A673 (cell line): ENCODE results near the gene DET1. TPM values are rescaled to one million over a fixed set of nuclear protein-coding genes. Genes with fewer than 3 reads are reported as not detected.

Source experiments
- BruUV-seq: library from RNA; stranded (reverse); fragments of 400-500 nt; replicated peaks from 2 replicates; lab custom pipeline; 2021; lab: Mats Ljungman, UMichigan
- CTCF ChIA-PET: fragments of 300-600 bp; sonication (Branson Sonifier 250); formaldehyde crosslinking; loops from one replicate; lab custom pipeline; 2022; ENCODE audit warnings: antibody characterized with exemption; lab: Charles Lee
- POLR2A ChIA-PET: fragments of 300-600 bp; sonication (Branson Sonifier 250); formaldehyde crosslinking; loops from one replicate; lab custom pipeline; 2022; ENCODE audit warnings: antibody characterized with exemption; ENCODE audit not compliant: low non-redundant PET; lab: Charles Lee
- DNase-seq: peaks from one replicate; pipeline ENCODE4 v3.0.0-alpha.2; 2015; ENCODE audit warnings: low spot score
- H3K27ac ChIP-seq: fragments of 200-600 bp; sonication (generic); 2 replicates; pipeline ENCODE4 v1.5.1; 2016; ENCODE audit warnings: mixed run types, low read depth, mild to moderate bottlenecking, mixed read lengths, antibody characterized with exemption, low read length; ENCODE audit not compliant: poor library complexity, severe bottlenecking
- H3K27me3 ChIP-seq: fragments of 200-600 bp; sonication (generic); replicated peaks from 2 replicates; pipeline ENCODE4 v1.6.1; 2017; ENCODE audit warnings: mixed run types, low read depth, mild to moderate bottlenecking, mixed read lengths, antibody characterized with exemption, low read length; ENCODE audit not compliant: insufficient read depth, poor library complexity
- H3K36me3 ChIP-seq: fragments of 200-600 bp; sonication (generic); 2 replicates; pipeline ENCODE4 v1.6.1; 2016; ENCODE audit warnings: mixed run types, mild to moderate bottlenecking, mixed read lengths, antibody characterized with exemption, low read length; ENCODE audit not compliant: insufficient read depth, poor library complexity, severe bottlenecking
- H3K4me1 ChIP-seq: fragments of 200-600 bp; sonication (generic); 2 replicates; pipeline ENCODE4 v1.6.1; 2017; ENCODE audit warnings: mixed run types, mild to moderate bottlenecking, mixed read lengths, antibody characterized with exemption, low read length; ENCODE audit not compliant: insufficient read depth, poor library complexity, severe bottlenecking
- H3K4me3 ChIP-seq: fragments of 200-600 bp; sonication (generic); 2 replicates; pipeline ENCODE4 v1.5.1; 2016; ENCODE audit warnings: low read depth, mixed run types, mild to moderate bottlenecking, mixed read lengths, low read length; ENCODE audit not compliant: poor library complexity, severe bottlenecking
- H3K9me3 ChIP-seq: fragments of 200-600 bp; sonication (generic); 2 replicates; pipeline ENCODE4 v1.6.1; 2016; ENCODE audit warnings: mixed run types, low read depth, mild to moderate bottlenecking, mixed read lengths, antibody characterized with exemption, low read length; ENCODE audit not compliant: poor library complexity, severe bottlenecking
- EZH2 ChIP-seq: fragments of 200-600 bp; sonication (generic); IDR thresholded peaks from 2 replicates; pipeline ENCODE4 v1.6.1; 2017; ENCODE audit warnings: borderline replicate concordance, low read depth, mild to moderate bottlenecking, mixed read lengths, antibody characterized with exemption, low read length; ENCODE audit not compliant: poor library complexity, severe bottlenecking
- intact Hi-C: fragments of 100-400 bp; cut with micrococcal nuclease; formaldehyde crosslinking; loops from one replicate; pipeline ENCODE4 v1.10.0; 2022; ENCODE audit not compliant: unreplicated experiment
- total RNA-seq: library from RNA; stranded (reverse); gene quantifications from 2 replicates; pipeline ENCODE4 v1.2.3, GENCODE V29; 2021
- TF ChIP-seq, protein P1 (sequence below): fragments of 300-800, 200-600 bp; sonication (generic); conservative IDR thresholded peaks from 2 replicates; pipeline ENCODE4 v1.5.1; 2017; ENCODE audit warnings: low read depth, mild to moderate bottlenecking, antibody characterized with exemption, low read length, moderate library complexity, mixed read lengths

Gene DET1
- total RNA-seq, 1 experiment from 2014 or later: 7.7 TPM

DNA sequence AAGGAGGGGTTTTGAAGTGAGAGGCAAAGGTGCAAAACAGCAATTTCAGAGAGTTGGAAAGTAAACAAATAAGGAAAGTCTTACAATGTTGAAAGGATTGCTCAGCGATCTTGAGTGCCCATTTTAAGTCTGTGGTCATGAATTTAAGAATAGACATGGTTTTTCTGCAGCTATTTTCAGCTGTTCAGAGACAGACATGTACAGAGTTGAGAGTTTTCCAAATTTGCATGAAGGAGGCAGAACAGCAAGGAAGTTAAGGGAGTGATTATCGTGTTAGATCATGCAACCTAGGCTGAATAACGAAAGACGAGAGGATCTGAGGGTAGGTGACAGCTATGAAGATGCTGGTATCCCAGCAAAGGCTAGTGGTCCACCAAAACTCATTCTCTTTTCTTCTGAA is 37.2 kb downstream of the DET1 start:
- no peaks in the 10 kb centered on the region for H3K4me1 ChIP-seq
- no peak overlapping the region for H3K27ac ChIP-seq
- BruUV-seq: no TSS peak
- no peak overlapping the region for H3K4me3 ChIP-seq
- DNase-seq: no peak
- H3K9me3 ChIP-seq: no peaks in the 10 kb centered on the region
- intact Hi-C loops: no loop called here
- ChIA-PET POLR2A (no interaction called here), CTCF (no interaction called here)
- TF ChIP-seq, protein P1, sequence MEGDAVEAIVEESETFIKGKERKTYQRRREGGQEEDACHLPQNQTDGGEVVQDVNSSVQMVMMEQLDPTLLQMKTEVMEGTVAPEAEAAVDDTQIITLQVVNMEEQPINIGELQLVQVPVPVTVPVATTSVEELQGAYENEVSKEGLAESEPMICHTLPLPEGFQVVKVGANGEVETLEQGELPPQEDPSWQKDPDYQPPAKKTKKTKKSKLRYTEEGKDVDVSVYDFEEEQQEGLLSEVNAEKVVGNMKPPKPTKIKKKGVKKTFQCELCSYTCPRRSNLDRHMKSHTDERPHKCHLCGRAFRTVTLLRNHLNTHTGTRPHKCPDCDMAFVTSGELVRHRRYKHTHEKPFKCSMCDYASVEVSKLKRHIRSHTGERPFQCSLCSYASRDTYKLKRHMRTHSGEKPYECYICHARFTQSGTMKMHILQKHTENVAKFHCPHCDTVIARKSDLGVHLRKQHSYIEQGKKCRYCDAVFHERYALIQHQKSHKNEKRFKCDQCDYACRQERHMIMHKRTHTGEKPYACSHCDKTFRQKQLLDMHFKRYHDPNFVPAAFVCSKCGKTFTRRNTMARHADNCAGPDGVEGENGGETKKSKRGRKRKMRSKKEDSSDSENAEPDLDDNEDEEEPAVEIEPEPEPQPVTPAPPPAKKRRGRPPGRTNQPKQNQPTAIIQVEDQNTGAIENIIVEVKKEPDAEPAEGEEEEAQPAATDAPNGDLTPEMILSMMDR: no peak
- no peak for TF ChIP-seq EZH2
- no peaks in the 10 kb centered on the region for H3K36me3 ChIP-seq
- H3K27me3 ChIP-seq: no peaks in the 10 kb centered on the region

- POLR2A ChIA-PET: no interaction called here
- no TSS peak for BruUV-seq
- H3K4me1 ChIP-seq: no peaks in the 10 kb centered on the region
Measured at GRCh38 chr15:88506628-88507027, 39.9 kb downstream of the DET1 start.

GRCh38 chr15:88505721-88506120 is 40.8 kb downstream of the DET1 start:
- ChIA-PET CTCF (interaction anchor here (0.7 kb wide), 1 partner anchor 151 kb away, joined by 4 read pairs; no protein-coding TSS in a partner anchor), POLR2A (no interaction called here)
- Histone ChIP-seq H3K27me3 (no peaks in the 10 kb centered on the region), H3K27ac (no peak overlapping the region), H3K4me1 (no peaks in the 10 kb centered on the region), H3K36me3 (no peaks in the 10 kb centered on the region), H3K4me3 (no peak overlapping the region), H3K9me3 (no peaks in the 10 kb centered on the region)
- DNase-seq: no peak
- TF ChIP-seq, protein P1: no peak
- no peak for TF ChIP-seq EZH2
- intact Hi-C loops: no loop called here
- no TSS peak for BruUV-seq

More at GRCh38 chr15:88506628-88507027, 39.9 kb downstream of the DET1 start:
- H3K27me3 ChIP-seq: no peaks in the 10 kb centered on the region
- no peak overlapping the region for H3K4me3 ChIP-seq
- no peaks in the 10 kb centered on the region for H3K36me3 ChIP-seq
- H3K9me3 ChIP-seq: no peaks in the 10 kb centered on the region
- DNase-seq: no peak
- no peak overlapping the region for H3K27ac ChIP-seq
- CTCF ChIA-PET: no interaction called here
- TF ChIP-seq EZH2: no peak
- TF ChIP-seq, protein P1: no peak
- intact Hi-C loops: no loop called here
